BLaER1 treated with 17β-estradiol and CSF1 and Interleukin-3, amounts not matched to agents 10 nM and 100 nM (cell line): ENCODE data around the gene SEC22C.
"Not testable (repeated sequence)": the region's sequence is repeated elsewhere in the genome, so short reads cannot be mapped to it uniquely, and the experiment has no call there.

Source experiments
- H3K27ac ChIP-seq, 11 experiments: shearing (Covaris generic); formaldehyde crosslinking; 2 replicates each; pipeline ENCODE4 v1.8.1; 2022
- H3K27me3 ChIP-seq, 11 experiments: shearing (Covaris generic); formaldehyde crosslinking; 2 replicates each; pipeline ENCODE4 v1.8.1; 2022
- H3K36me3 ChIP-seq, 11 experiments: shearing (Covaris generic); formaldehyde crosslinking; 2 replicates each; pipeline ENCODE4 v1.8.1; 2022
- H3K4me1 ChIP-seq, 10 experiments: shearing (Covaris generic); formaldehyde crosslinking; 2 replicates each; pipeline ENCODE4 v1.8.1; 2022
- H3K4me2 ChIP-seq, 11 experiments: shearing (Covaris generic); formaldehyde crosslinking; 2 replicates each; pipeline ENCODE4 v1.8.1; 2022
- H3K4me3 ChIP-seq, 10 experiments: shearing (Covaris generic); formaldehyde crosslinking; 2 replicates each; pipeline ENCODE4 v1.8.1; 2022
- H3K9ac ChIP-seq, 11 experiments: shearing (Covaris generic); formaldehyde crosslinking; 2 replicates each; pipeline ENCODE4 v1.8.1; 2022
- H3K9me3 ChIP-seq, 11 experiments: shearing (Covaris generic); formaldehyde crosslinking; replicated peaks in 1 of 11; 2 replicates each; pipeline ENCODE4 v1.8.1; 2022
- H4K20me1 ChIP-seq, 11 experiments: shearing (Covaris generic); formaldehyde crosslinking; 2 replicates each; pipeline ENCODE4 v1.8.1; 2022
- Cebpa-rat ChIP-seq, 11 experiments: shearing (Covaris generic); IDR thresholded peaks; 2 replicates each; pipeline ENCODE4 v1.8.1; 2022

SEC22C gene

DNA sequence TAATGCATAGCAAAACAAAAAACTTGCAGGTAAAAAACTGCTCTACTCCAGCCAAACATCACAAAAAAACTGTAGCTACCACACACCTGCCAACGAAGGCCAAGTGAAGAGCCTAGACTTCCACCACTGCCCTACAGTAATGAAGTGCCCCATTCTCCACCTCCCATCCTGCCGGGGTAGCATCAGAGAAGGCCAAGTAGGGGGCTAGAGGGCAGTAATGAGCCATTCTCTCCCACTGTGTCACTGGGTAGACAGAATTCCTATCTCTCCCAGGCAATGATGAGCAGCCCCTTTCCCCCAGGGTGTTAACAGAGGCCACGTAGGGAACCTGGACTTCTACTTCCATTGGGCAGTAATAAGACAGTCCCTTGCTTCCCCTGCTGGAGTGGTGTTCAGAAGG is 9.5 kb downstream of the SEC22C start:
- no peak for TF ChIP-seq Cebpa-rat (IDR thresholded peaks at IDR 0.05)

DNA sequence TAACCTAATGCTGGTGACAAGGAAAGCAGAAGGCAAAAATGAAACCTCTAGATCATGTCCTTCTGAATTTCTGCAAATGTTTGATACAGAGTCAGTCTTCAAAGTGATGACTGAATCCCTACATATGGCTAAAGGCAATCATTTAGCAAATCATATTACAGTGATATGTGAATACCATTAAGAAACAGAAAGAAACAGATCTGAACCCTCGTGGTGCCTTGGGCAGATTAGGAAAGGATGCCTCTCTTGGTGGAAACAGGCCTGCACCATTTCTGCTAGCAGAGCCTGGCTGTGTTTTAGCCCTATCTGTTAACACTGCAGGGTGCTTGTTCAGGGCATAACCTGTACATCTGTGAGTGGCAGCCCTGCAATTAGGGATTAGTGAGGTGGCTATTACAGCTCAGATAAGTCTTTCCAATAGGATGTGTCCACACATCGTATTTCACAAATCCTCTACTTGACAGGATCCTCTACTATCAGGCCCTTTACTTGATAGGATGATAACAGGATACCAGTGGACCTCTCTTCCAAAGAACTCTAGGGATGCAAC is 12.1 kb downstream of the SEC22C start:
- H3K27ac ChIP-seq: no peak overlapping the region
- peaks cover 7 to 14% (median 10%) of the 10 kb centered on the region in 11 experiments for H3K9me3 ChIP-seq
- TF ChIP-seq Cebpa-rat (IDR thresholded peaks at IDR 0.05): no peak
- no peak overlapping the region for H3K9ac ChIP-seq
- H3K4me2 ChIP-seq: no peak overlapping the region
- H3K4me1 ChIP-seq: peaks cover 0 to 11% (median 0%) of the 10 kb centered on the region in 10 experiments; a peak in 1 of 20 replicates
- H3K4me3 ChIP-seq: no peak overlapping the region
- no peaks in the 10 kb centered on the region for H3K27me3 ChIP-seq
- peaks cover 62 to 99% (median 78%) of the 10 kb centered on the region in 11 experiments for H3K36me3 ChIP-seq
- peaks cover 0 to 44% (median 16%) of the 10 kb centered on the region in 11 experiments; a peak in 14 of 22 replicates for H4K20me1 ChIP-seq

More for the DNA sequence above, 9.5 kb downstream of the SEC22C start:
- no peak overlapping the region for H3K9ac ChIP-seq
- peaks cover 0 to 11% (median 0%) of the 10 kb centered on the region in 10 experiments; a peak in 1 of 20 replicates for H3K4me1 ChIP-seq
- no peak overlapping the region for H3K4me2 ChIP-seq
- no peaks in the 10 kb centered on the region for H3K27me3 ChIP-seq
- no peak overlapping the region for H3K4me3 ChIP-seq
- peaks cover 21 to 30% (median 26%) of the 10 kb centered on the region in 11 experiments for H3K9me3 ChIP-seq
- peaks cover 51 to 94% (median 65%) of the 10 kb centered on the region in 11 experiments for H3K36me3 ChIP-seq
- H3K27ac ChIP-seq: no peak overlapping the region
- H4K20me1 ChIP-seq: peaks cover 0 to 44% (median 16%) of the 10 kb centered on the region in 11 experiments; a peak in 13 of 22 replicates

DNA sequence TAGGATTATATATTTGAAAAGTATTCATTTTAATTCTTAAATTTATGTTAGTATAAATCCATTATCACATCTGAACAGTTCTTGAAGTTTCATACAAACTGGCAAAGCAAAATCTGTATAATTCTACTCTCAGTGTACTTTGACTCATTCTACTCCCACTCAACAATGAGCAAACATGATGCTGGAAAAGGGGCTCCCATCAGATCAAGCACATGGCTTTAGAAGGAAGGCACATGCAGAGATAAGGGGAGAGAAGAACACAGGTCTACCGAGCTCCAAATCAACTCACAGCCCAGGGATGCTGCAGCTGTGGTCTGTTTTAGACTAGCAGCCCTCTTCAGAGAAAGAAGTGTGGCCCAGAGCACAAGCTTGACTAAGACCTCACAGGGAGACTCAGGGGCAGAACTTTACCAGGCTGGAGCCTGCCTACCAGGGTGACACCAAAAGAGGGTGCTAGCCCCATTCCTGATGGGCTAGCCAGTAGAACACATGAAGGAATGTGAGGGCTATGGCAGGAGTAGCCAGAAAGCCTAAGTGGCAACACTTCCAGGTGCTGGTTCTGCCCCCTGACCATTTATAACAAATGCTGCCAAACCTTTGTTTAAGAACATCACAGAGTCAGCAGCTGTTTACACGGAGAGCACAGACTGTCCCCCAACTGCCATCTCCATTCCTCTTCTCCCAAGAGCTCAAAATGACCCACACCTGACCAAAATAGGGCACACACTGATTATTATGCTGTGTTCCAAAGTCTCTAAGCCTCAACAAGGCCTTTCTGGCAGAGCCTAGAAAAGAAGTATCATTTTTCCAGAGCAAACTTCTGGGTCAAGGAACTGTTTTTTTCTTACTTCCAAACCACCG is 19.5 kb downstream of the SEC22C start:
- TF ChIP-seq Cebpa-rat (IDR thresholded peaks at IDR 0.05): no peak
- Histone ChIP-seq H3K4me1 (peaks cover 0 to 20% (median 8%) of the 10 kb centered on the region in 10 experiments; a peak in 15 of 20 replicates), H3K4me2 (no peak overlapping the region), H3K27ac (no peak overlapping the region), H3K9ac (no peak overlapping the region), H4K20me1 (peaks cover 0 to 13% (median 0%) of the 10 kb centered on the region in 11 experiments; a peak in 5 of 22 replicates), H3K4me3 (no peak overlapping the region), H3K27me3 (no peaks in the 10 kb centered on the region), H3K9me3 (no peaks in the 10 kb centered on the region), H3K36me3 (peaks cover 84 to 98% (median 93%) of the 10 kb centered on the region in 11 experiments)

DNA sequence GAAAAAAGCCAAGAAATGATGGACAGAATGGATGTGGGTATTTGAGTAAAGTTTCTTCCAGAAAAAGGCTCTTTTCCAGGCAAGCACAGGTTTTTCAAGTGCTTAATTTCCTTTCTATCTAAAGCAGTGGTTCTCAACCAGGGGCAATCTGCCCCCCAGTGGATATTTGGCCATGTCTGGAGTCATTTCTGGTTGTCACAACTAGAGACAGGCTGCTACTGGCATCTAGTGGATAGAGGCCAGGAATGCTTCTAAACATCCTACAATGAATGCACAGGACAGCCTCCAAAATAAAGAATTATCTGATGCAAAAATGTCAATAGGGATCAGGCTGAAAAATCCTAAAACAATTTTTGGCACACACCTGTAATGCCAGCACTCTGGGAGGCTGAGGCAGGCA is 23.9 kb downstream of the SEC22C start:
- Histone ChIP-seq H3K9ac (no peak overlapping the region), H4K20me1 (peaks cover 0 to 8% (median 0%) of the 10 kb centered on the region in 11 experiments; a peak in 3 of 22 replicates), H3K4me1 (peaks cover 20 to 41% (median 30%) of the 10 kb centered on the region in 10 experiments), H3K9me3 (no peaks in the 10 kb centered on the region), H3K4me3 (no peak overlapping the region), H3K27me3 (no peaks in the 10 kb centered on the region), H3K36me3 (peaks cover 71 to 98% (median 88%) of the 10 kb centered on the region in 11 experiments), H3K4me2 (peak overlapping the region in 3 of 11 experiments; percentile 20 to 89 (median 23); a peak in 4 of 22 replicates), H3K27ac (no peak overlapping the region)
- no peak for TF ChIP-seq Cebpa-rat (IDR thresholded peaks at IDR 0.05)

DNA sequence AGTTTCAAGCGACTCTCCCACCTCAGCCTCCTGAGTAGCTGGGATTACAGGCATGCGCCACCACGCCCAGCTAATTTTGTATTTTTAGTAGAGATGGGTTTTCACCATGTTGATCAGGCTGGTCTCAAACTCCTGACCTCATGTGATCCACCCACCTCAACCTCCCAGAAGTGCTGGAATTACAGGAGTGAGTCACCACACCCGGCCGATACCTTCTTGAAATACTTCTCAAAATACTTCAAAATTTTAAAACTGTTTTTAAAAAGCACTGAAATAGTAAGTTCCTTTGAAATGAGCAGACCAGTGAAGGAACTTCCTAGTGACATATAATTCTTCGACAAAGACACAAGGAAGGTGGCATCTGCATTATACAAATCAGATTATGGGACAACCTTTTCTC is 24.9 kb downstream of the SEC22C start:
- not testable (repeated sequence) for H3K4me3 ChIP-seq
- Histone ChIP-seq H3K27ac (peak overlapping the region in 9 of 11 experiments; percentile 26 to 67 (median 59); a peak in 17 of 22 replicates), H3K36me3 (peaks cover 70 to 98% (median 88%) of the 10 kb centered on the region in 11 experiments)

DNA sequence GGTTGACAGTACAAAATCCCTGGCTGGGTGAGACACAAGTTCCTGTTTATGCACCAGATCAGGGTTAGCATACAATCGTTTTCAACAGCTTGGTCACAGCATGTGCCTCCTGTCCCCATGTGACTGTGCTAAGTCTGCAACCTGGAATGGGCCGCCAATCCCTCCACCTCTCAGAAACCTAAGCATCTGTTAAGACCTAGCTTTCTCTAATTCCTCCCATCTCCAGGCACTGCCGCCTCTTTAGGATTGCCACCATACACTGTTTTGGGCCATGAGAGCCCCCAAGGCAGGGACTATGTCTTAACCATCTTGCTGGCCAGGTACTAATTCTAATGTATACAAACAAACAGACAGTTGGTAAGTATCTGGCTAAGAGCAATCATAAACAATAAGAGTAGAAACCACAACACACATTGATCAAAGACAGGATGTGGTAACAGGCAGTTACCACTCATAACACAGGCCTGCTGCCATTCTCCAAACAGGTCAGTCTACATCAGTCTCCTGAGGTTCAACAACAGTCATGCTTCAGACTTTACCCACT is 25.6 kb downstream of the SEC22C start:
- Histone ChIP-seq H4K20me1 (peaks cover 0 to 8% (median 0%) of the 10 kb centered on the region in 11 experiments; a peak in 2 of 22 replicates), H3K27ac (peak overlapping the region in 10 of 11 experiments; percentile 16 to 67 (median 54); a peak in 17 of 22 replicates), H3K36me3 (peaks cover 70 to 98% (median 88%) of the 10 kb centered on the region in 11 experiments), H3K9me3 (no peaks in the 10 kb centered on the region), H3K27me3 (no peaks in the 10 kb centered on the region), H3K4me3 (peak overlapping the region in 2 of 10 experiments; percentile 2 to 8; a peak in 1 of 20 replicates), H3K4me2 (peak overlapping the region; percentile 49 to 89 (median 75)), H3K4me1 (peaks cover 20 to 37% (median 30%) of the 10 kb centered on the region in 10 experiments), H3K9ac (peak overlapping the region in 7 of 11 experiments; percentile 8 to 58 (median 22); a peak in 10 of 22 replicates)
- TF ChIP-seq Cebpa-rat (IDR thresholded peaks at IDR 0.05): no peak

More for the DNA sequence above, 24.9 kb downstream of the SEC22C start:
- H3K4me1 ChIP-seq: peaks cover 20 to 41% (median 30%) of the 10 kb centered on the region in 10 experiments
- H3K9me3 ChIP-seq, H4K20me1 ChIP-seq, H3K27me3 ChIP-seq: not testable (repeated sequence)
- H3K4me2 ChIP-seq: peak overlapping the region; percentile 49 to 89 (median 75)
- peak overlapping the region in 6 of 11 experiments; percentile 16 to 50 (median 30); a peak in 4 of 22 replicates for H3K9ac ChIP-seq

DNA sequence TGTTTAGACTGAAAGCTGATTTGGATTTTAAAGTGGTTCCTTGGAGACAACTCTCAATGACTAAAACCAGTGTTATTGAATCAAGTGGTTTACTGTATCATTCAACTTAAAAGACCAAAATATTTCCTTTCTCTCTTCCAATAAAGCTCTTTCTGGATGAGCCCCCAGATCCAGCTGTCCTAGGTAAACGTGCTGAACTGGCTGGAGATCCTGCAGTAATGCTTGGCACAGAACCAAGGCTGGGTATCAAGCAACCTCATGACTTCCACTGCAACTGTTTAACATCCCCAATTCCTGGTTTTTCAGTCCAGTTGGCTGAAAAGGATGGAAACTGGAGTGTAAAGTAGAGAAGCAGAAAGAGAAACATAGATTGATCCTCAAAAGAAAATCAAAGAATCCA is 28.9 kb downstream of the SEC22C start:
- H3K27ac ChIP-seq: no peak overlapping the region
- no peaks in the 10 kb centered on the region for H3K9me3 ChIP-seq
- H3K4me2 ChIP-seq: no peak overlapping the region
- no peaks in the 10 kb centered on the region for H3K27me3 ChIP-seq
- TF ChIP-seq Cebpa-rat (IDR thresholded peaks at IDR 0.05): no peak
- no peak overlapping the region for H3K4me3 ChIP-seq
- H3K9ac ChIP-seq: no peak overlapping the region
- H3K36me3 ChIP-seq: peaks cover 56 to 99% (median 76%) of the 10 kb centered on the region in 11 experiments
- peaks cover 0 to 8% (median 0%) of the 10 kb centered on the region in 11 experiments; a peak in 2 of 22 replicates for H4K20me1 ChIP-seq
- H3K4me1 ChIP-seq: peaks cover 20 to 34% (median 28%) of the 10 kb centered on the region in 10 experiments

DNA sequence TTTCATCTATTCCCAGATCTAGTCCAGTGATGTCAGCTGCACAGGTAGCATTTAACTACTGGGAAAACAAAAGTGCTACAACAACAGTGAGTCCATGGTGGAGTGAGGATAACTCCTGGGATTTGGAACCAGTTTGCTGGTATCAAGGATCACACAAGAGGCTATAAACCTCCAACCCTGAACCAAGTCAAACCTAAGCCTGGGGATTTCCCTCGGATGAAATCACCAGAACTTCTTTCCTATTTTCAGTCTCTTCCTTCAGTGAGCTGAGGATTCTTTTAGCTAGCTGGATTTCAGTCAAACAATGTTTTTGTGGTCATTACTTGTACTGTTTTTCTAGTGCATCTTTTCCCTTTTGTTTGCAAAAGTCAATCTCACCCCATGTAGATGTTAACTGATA is 31.5 kb downstream of the SEC22C start:
- Histone ChIP-seq H4K20me1 (peaks cover 0 to 9% (median 0%) of the 10 kb centered on the region in 11 experiments; a peak in 2 of 22 replicates), H3K4me2 (no peak overlapping the region), H3K4me3 (no peak overlapping the region), H3K9me3 (no peaks in the 10 kb centered on the region), H3K4me1 (peaks cover 0 to 8% (median 2%) of the 10 kb centered on the region in 10 experiments; a peak in 13 of 20 replicates), H3K27ac (no peak overlapping the region), H3K36me3 (peaks cover 43 to 84% (median 62%) of the 10 kb centered on the region in 11 experiments), H3K9ac (no peak overlapping the region), H3K27me3 (no peaks in the 10 kb centered on the region)
- TF ChIP-seq Cebpa-rat (IDR thresholded peaks at IDR 0.05): no peak
